ENCODE measurements around the gene SORCS3. TPM values are rescaled to one million over a fixed set of nuclear protein-coding genes. Genes with fewer than 3 reads are reported as not detected.

SORCS3 gene
- total RNA-seq, 1 donor from 2014 or later, result 0.25 TPM

GRCh38 chr10:105071980-105072379 is 430.9 kb downstream of the SORCS3 start:
- Histone ChIP-seq H3K4me1 (no peaks in the 10 kb centered on the region), H3K27me3 (no peaks in the 10 kb centered on the region), H3K4me3 (no peak overlapping the region), H3K27ac (no peak overlapping the region), H3K9me3 (no peaks in the 10 kb centered on the region), H3K36me3 (no peaks in the 10 kb centered on the region)
- intact Hi-C loops (cut with DNase I), result no loop called here
- TF ChIP-seq POLR2AphosphoS5 (IDR thresholded peaks at IDR 0.05; ENCODE audit: insufficient read depth in 1 of 2, low read depth in 1 of 2) (no peak), POLR2A (IDR thresholded peaks at IDR 0.05) (no peak), CTCF (IDR thresholded peaks at IDR 0.05) (no peak)
- DNase-seq (ENCODE audit: extremely low spot score in 2 of 2), result no peak

- TF ChIP-seq POLR2AphosphoS5 (IDR thresholded peaks at IDR 0.05; ENCODE audit: insufficient read depth in 1 of 2, low read depth in 1 of 2), result no peak
- no peak for TF ChIP-seq POLR2A (IDR thresholded peaks at IDR 0.05)
- TF ChIP-seq CTCF (IDR thresholded peaks at IDR 0.05), result no peak
- intact Hi-C loops (cut with DNase I), result no loop called here
- H3K9me3 ChIP-seq, result no peaks in the 10 kb centered on the region
- H3K27ac ChIP-seq, result no peak overlapping the region
- H3K4me3 ChIP-seq, result no peak overlapping the region
- no peaks in the 10 kb centered on the region for H3K4me1 ChIP-seq
- no peak for DNase-seq (ENCODE audit: extremely low spot score in 2 of 2)
- H3K27me3 ChIP-seq, result no peaks in the 10 kb centered on the region
- no peaks in the 10 kb centered on the region for H3K36me3 ChIP-seq
Observed at GRCh38 chr10:105073999-105074398, 432.9 kb downstream of the SORCS3 start.

- no peak for DNase-seq (ENCODE audit: extremely low spot score in 2 of 2)
- Histone ChIP-seq H3K27ac (no peak overlapping the region), H3K9me3 (no peaks in the 10 kb centered on the region), H3K4me1 (no peaks in the 10 kb centered on the region), H3K36me3 (no peaks in the 10 kb centered on the region), H3K4me3 (no peak overlapping the region), H3K27me3 (no peaks in the 10 kb centered on the region)
- intact Hi-C loops (cut with DNase I), result no loop called here
- TF ChIP-seq POLR2A (IDR thresholded peaks at IDR 0.05) (no peak), CTCF (IDR thresholded peaks at IDR 0.05) (no peak), POLR2AphosphoS5 (IDR thresholded peaks at IDR 0.05; ENCODE audit: insufficient read depth in 1 of 2, low read depth in 1 of 2) (no peak)
Observed at GRCh38 chr10:105075031-105075430, 433.9 kb downstream of the SORCS3 start.

GRCh38 chr10:105085980-105086379 is 444.9 kb downstream of the SORCS3 start:
- TF ChIP-seq CTCF (IDR thresholded peaks at IDR 0.05) (no peak), POLR2A (IDR thresholded peaks at IDR 0.05) (no peak), POLR2AphosphoS5 (IDR thresholded peaks at IDR 0.05; ENCODE audit: insufficient read depth in 1 of 2, low read depth in 1 of 2) (no peak)
- intact Hi-C loops (cut with DNase I), result no loop called here
- no peaks in the 10 kb centered on the region for H3K4me1 ChIP-seq
- no peaks in the 10 kb centered on the region for H3K36me3 ChIP-seq
- H3K27me3 ChIP-seq, result no peaks in the 10 kb centered on the region
- H3K4me3 ChIP-seq, result no peak overlapping the region
- DNase-seq (ENCODE audit: extremely low spot score in 2 of 2), result no peak
- H3K27ac ChIP-seq, result no peak overlapping the region
- H3K9me3 ChIP-seq, result no peaks in the 10 kb centered on the region

GRCh38 chr10:105094048-105094447 is 453.0 kb downstream of the SORCS3 start:
- Histone ChIP-seq H3K9me3 (no peaks in the 10 kb centered on the region), H3K36me3 (no peaks in the 10 kb centered on the region), H3K27ac (no peak overlapping the region), H3K4me3 (no peak overlapping the region), H3K27me3 (no peaks in the 10 kb centered on the region), H3K4me1 (no peaks in the 10 kb centered on the region)
- intact Hi-C loops (cut with DNase I), result no loop called here
- DNase-seq (ENCODE audit: extremely low spot score in 2 of 2), result no peak
- TF ChIP-seq POLR2AphosphoS5 (IDR thresholded peaks at IDR 0.05; ENCODE audit: insufficient read depth in 1 of 2, low read depth in 1 of 2), result no peak
- no peak for TF ChIP-seq CTCF (IDR thresholded peaks at IDR 0.05)
- TF ChIP-seq POLR2A (IDR thresholded peaks at IDR 0.05), result no peak
